A549 (cell line): Measurements from ENCODE around the gene ZNF467. TPM values are rescaled to one million over a fixed set of nuclear protein-coding genes. Genes with fewer than 3 reads are reported as not detected.

ENCODE experiments used
- ATAC-seq, 2 experiments: fragments of 200-7000 bp in 1 of 2; fragments of >200 bp in 1 of 2; cut with Nextera tagmentation in 1 of 2; cut with Tn5 transposase in 1 of 2; 3 replicates each; pipeline versions ENCODE4 v1.8.0 to v1.9.1; 2018 to 2020; ENCODE audit warnings: mild to moderate bottlenecking in 1 of 2, moderate library complexity in 1 of 2
- CTCF ChIA-PET: fragments of 300-600 bp; sonication (Branson Sonifier 250); formaldehyde crosslinking; extraction: SDS; loops from one replicate; lab custom pipeline; 2021; ENCODE audit warnings: antibody characterized with exemption, inconsistent platforms; lab: Yijun Ruan, JAX
- POLR2A ChIA-PET: fragments of 350-600 bp; formaldehyde crosslinking; extraction: SDS; loops from one replicate; lab custom pipeline; 2021; ENCODE audit warnings: antibody characterized with exemption, inconsistent platforms; lab: Yijun Ruan, JAX
- DNase-seq, 2 experiments: peaks; one replicate each; pipeline versions ENCODE4 v3.0.0 to v3.0.0-alpha.2; 2011 to 2016; ENCODE audit warnings: low read depth in 1 of 2, low spot score in 1 of 2
- FAIRE-seq: peaks from 2 replicates; lab custom pipeline; 2011; peaks lifted over from hg19 to GRCh38; lab: Jason Lieb, UNC
- H3K27ac ChIP-seq, 2 experiments: fragments of >200 bp; sonication (Bioruptor Twin); formaldehyde crosslinking; 3 replicates each; pipeline ENCODE4 v1.5.1; 2016 to 2017
- H3K4me1 ChIP-seq: fragments of >200 bp; sonication (Bioruptor Twin); formaldehyde crosslinking; 3 replicates; pipeline ENCODE4 v1.6.1; 2016
- H3K4me2 ChIP-seq: fragments of >200 bp; sonication (Bioruptor Twin); formaldehyde crosslinking; 3 replicates; pipeline ENCODE4 v1.6.1; 2016
- H3K4me3 ChIP-seq: fragments of >200 bp; sonication (Bioruptor Twin); formaldehyde crosslinking; 3 replicates; pipeline ENCODE4 v1.5.1; 2016
- H3K9me3 ChIP-seq: fragments of >200 bp; sonication (Bioruptor Twin); formaldehyde crosslinking; 3 replicates; pipeline ENCODE4 v1.6.1; 2016
- BHLHE40 ChIP-seq: IDR thresholded peaks from 2 replicates; pipeline ENCODE4 v1.6.1; 2012; ENCODE audit warnings: low read depth, low read length, inconsistent platforms
- CHD4 ChIP-seq: fragments of 200-600 bp; sonication (generic); IDR thresholded peaks from 2 replicates; pipeline ENCODE4 v1.6.1; 2016; ENCODE audit warnings: antibody characterized with exemption, mild to moderate bottlenecking, borderline replicate concordance
- CTCF ChIP-seq: fragments of >200 bp; sonication (Bioruptor Twin); formaldehyde crosslinking; IDR thresholded peaks from 3 replicates; pipeline ENCODE4 v1.5.1; 2016
- EHMT2 ChIP-seq: fragments of 200-600 bp; sonication (generic); IDR thresholded peaks from 2 replicates; pipeline ENCODE4 v1.6.1; 2016; ENCODE audit warnings: antibody characterized with exemption, low read depth, mild to moderate bottlenecking, moderate library complexity
- ELK1 ChIP-seq: fragments of 150-350 bp; IDR thresholded peaks from 2 replicates; pipeline ENCODE4 v1.6.1; 2014; ENCODE audit warnings: low read depth, mild to moderate bottlenecking, low read length
- EP300 ChIP-seq, 2 experiments: fragments of >200 bp; sonication (Bioruptor Twin); formaldehyde crosslinking; IDR thresholded peaks; 2 replicates in 1 of 2; 3 replicates in 1 of 2; pipeline ENCODE4 v1.6.1; 2016 to 2017
- ESRRA ChIP-seq: fragments of 150-350 bp; IDR thresholded peaks from 2 replicates; pipeline ENCODE4 v1.6.1; 2014; ENCODE audit warnings: mild to moderate bottlenecking, low read length, borderline replicate concordance
- FOSL2 ChIP-seq, 2 experiments: fragments of 450-650 bp in 1 of 2; fragments of >200 bp in 1 of 2; sonication (Bioruptor Twin) in 1 of 2; formaldehyde crosslinking; IDR thresholded peaks; 2 replicates each; pipeline versions ENCODE4 v1.5.0 to v1.6.1; 2016 to 2020; ENCODE audit warnings: mild to moderate bottlenecking in 1 of 2, moderate library complexity in 1 of 2
- GATA3 ChIP-seq: IDR thresholded peaks from 2 replicates; pipeline ENCODE4 v1.6.1; 2012; ENCODE audit warnings: borderline replicate concordance
- HDAC2 ChIP-seq: fragments of 200-600 bp; sonication (generic); IDR thresholded peaks from 2 replicates; pipeline ENCODE4 v1.6.1; 2016
- HMGXB4 ChIP-seq: fragments of 250-450 bp; sonication (Bioruptor Pico); IDR thresholded peaks from 2 replicates; pipeline ENCODE4 v1.5.0; 2021; ENCODE audit warnings: mild to moderate bottlenecking, moderate library complexity, borderline replicate concordance
- HOXA7 ChIP-seq: fragments of 250-450 bp; sonication (Bioruptor Pico); IDR thresholded peaks from 2 replicates; pipeline ENCODE4 v1.5.0; 2020; ENCODE audit warnings: mild to moderate bottlenecking, moderate library complexity
- HOXB13 ChIP-seq: fragments of 250-450 bp; sonication (Bioruptor Pico); IDR thresholded peaks from 2 replicates; pipeline ENCODE4 v1.5.0; 2020; ENCODE audit warnings: low read depth, mild to moderate bottlenecking, moderate library complexity
- JUN ChIP-seq, 2 experiments: fragments of >200 bp; sonication (Bioruptor Twin); formaldehyde crosslinking; IDR thresholded peaks; 2 replicates in 1 of 2; 3 replicates in 1 of 2; pipeline ENCODE4 v1.6.1; 2016 to 2017
- KDM1A ChIP-seq: fragments of 200-600 bp; sonication (generic); IDR thresholded peaks from 2 replicates; pipeline ENCODE4 v1.6.1; 2016; ENCODE audit warnings: low read depth, mild to moderate bottlenecking
- MAX ChIP-seq: IDR thresholded peaks from 2 replicates; pipeline ENCODE4 v1.6.1; 2012
- MAZ ChIP-seq: fragments of 150-350 bp; IDR thresholded peaks from 2 replicates; pipeline ENCODE4 v1.6.1; 2014; ENCODE audit warnings: antibody characterized with exemption, low read depth, low read length, borderline replicate concordance
- MYC ChIP-seq: IDR thresholded peaks from 2 replicates; pipeline ENCODE4 v1.6.1; 2012; ENCODE audit warnings: mild to moderate bottlenecking, inconsistent platforms, low read length, improper control_type of control experiment, borderline replicate concordance
- NPAS2 ChIP-seq: fragments of 250-450 bp; sonication (Bioruptor Pico); IDR thresholded peaks from 2 replicates; pipeline ENCODE4 v1.8.0; 2022; ENCODE audit warnings: mild to moderate bottlenecking, moderate library complexity, borderline replicate concordance
- POLR2A ChIP-seq: IDR thresholded peaks from 2 replicates; pipeline ENCODE4 v1.6.1; 2012; ENCODE audit warnings: mild to moderate bottlenecking, low read length
- POLR2AphosphoS2 ChIP-seq: conservative IDR thresholded peaks from 2 replicates; pipeline ENCODE4 v1.6.1; 2012; ENCODE audit warnings: low read length, improper control_type of control experiment, inconsistent platforms
- RFX5 ChIP-seq: fragments of 450-650 bp; IDR thresholded peaks from 2 replicates; pipeline ENCODE4 v1.7.1; 2014; ENCODE audit warnings: antibody characterized with exemption, mild to moderate bottlenecking, moderate library complexity
- SREBF2 ChIP-seq: fragments of 450-650 bp; IDR thresholded peaks from 2 replicates; pipeline ENCODE4 v1.6.1; 2014; ENCODE audit warnings: mild to moderate bottlenecking, moderate library complexity
- TFCP2L1 ChIP-seq: fragments of 250-450 bp; sonication (Bioruptor Pico); IDR thresholded peaks from 2 replicates; pipeline ENCODE4 v1.5.0; 2021; ENCODE audit warnings: mild to moderate bottlenecking
- ZC3H11A ChIP-seq: fragments of 450-650 bp; IDR thresholded peaks from 2 replicates; pipeline ENCODE4 v1.6.1; 2014; ENCODE audit warnings: antibody characterized with exemption, mild to moderate bottlenecking
- ZFP36 ChIP-seq: fragments of 450-650 bp; IDR thresholded peaks from 2 replicates; pipeline ENCODE4 v1.6.1; 2014; ENCODE audit warnings: borderline replicate concordance; ENCODE audit not compliant: partially characterized antibody
- ZNF302 ChIP-seq: fragments of 250-450 bp; sonication (Bioruptor Pico); IDR thresholded peaks from 2 replicates; pipeline ENCODE4 v1.9.0; 2021; ENCODE audit warnings: inconsistent platforms, mild to moderate bottlenecking, moderate library complexity
- ZSCAN20 ChIP-seq: fragments of 250-450 bp; sonication (Bioruptor Pico); IDR thresholded peaks from 2 replicates; pipeline ENCODE4 v1.8.0; 2022; ENCODE audit warnings: mild to moderate bottlenecking, moderate library complexity
- WGBS: methylation state at CpG from one replicate; pipeline ENCODE4 v1.1.6; 2017; ENCODE audit errors: missing lambda C conversion rate; 5-methylcytosine and 5-hydroxymethylcytosine counted together
- polyA plus RNA-seq, 4 experiments: library from polyadenylated mRNA; depleted of rRNA in 3 of 4; stranded (reverse); fragments of >200 nt; fragmentation: RNase III in 1 of 4; extraction: RNeasy Plus Mini Kit Qiagen cat#74134 plus additional on column Dnase treatment in 1 of 4; gene quantifications; 2 replicates in 3 of 4; 3 replicates in 1 of 4; pipeline ENCODE4 v1.2.3, GENCODE V29; 2011 to 2017
- TF ChIP-seq, protein P1 (sequence below): IDR thresholded peaks from 2 replicates; pipeline ENCODE4 v1.6.1; 2012
- TF ChIP-seq, protein P2 (sequence below): fragments of 450-650 bp; IDR thresholded peaks from 2 replicates; pipeline ENCODE4 v1.6.1; 2014; ENCODE audit warnings: antibody characterized with exemption

Gene ZNF467
- polyA plus RNA-seq, 2 of the 4 experiments (the other 2 are of a cell fraction): 3.1 to 3.3 TPM

DNA sequence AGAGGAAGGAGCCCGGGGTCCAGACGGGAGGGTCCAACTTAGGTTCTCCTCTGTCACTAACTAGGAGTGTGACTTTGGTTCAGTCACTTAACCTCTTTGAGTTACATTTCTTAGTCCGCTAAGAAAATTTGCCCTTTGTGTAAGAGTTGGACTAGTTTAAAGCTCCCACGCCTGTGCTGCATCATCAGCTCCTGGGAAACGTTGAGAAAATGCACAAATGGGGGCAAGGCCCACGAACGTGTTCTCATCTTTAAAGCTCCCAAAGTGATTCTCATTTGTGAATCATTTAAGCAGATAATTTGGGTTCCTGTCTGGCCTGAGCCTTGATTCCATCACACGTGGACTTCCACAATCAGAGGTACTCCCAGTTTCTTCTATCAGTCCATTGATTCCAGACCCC lies 6.3 kb downstream of the ZNF467 start:
- H3K27ac ChIP-seq: no peak overlapping the region
- H3K4me3 ChIP-seq: no peak overlapping the region
- no peak overlapping the region for H3K4me2 ChIP-seq
- FAIRE-seq: no peak
- peaks cover 8% of the 10 kb centered on the region for H3K4me1 ChIP-seq
- ATAC-seq: no peak
- POLR2A ChIA-PET: no interaction called here
- CTCF ChIA-PET: interaction anchor here (1.0 to 4.0 kb wide), 6 partner anchors 8 to 143 kb away, joined by 3 to 12 read pairs (median 5); no protein-coding TSS in a partner anchor
- H3K9me3 ChIP-seq: no peaks in the 10 kb centered on the region
- WGBS: 84% methylated on average over 8 of the region's 8 CpGs
- no peak for DNase-seq
- TF ChIP-seq CTCF (no peak), EHMT2 (no peak), NPAS2 (CRISPR knock-in tag) (no peak), KDM1A (no peak), BHLHE40 (no peak), SREBF2 (no peak), RFX5 (no peak), POLR2AphosphoS2 (no peak), ELK1 (no peak), HMGXB4 (CRISPR knock-in tag) (no peak), GATA3 (no peak), FOSL2 (IDR thresholded peaks at IDR 0.05) (no peak), FOSL2 (CRISPR knock-in tag; IDR thresholded peaks at IDR 0.05) (no peak), ZC3H11A (no peak), TFCP2L1 (CRISPR knock-in tag) (no peak), HDAC2 (no peak), MAZ (no peak), POLR2A (no peak), ESRRA (no peak), JUN (IDR thresholded peaks at IDR 0.05) (no peak)

DNA sequence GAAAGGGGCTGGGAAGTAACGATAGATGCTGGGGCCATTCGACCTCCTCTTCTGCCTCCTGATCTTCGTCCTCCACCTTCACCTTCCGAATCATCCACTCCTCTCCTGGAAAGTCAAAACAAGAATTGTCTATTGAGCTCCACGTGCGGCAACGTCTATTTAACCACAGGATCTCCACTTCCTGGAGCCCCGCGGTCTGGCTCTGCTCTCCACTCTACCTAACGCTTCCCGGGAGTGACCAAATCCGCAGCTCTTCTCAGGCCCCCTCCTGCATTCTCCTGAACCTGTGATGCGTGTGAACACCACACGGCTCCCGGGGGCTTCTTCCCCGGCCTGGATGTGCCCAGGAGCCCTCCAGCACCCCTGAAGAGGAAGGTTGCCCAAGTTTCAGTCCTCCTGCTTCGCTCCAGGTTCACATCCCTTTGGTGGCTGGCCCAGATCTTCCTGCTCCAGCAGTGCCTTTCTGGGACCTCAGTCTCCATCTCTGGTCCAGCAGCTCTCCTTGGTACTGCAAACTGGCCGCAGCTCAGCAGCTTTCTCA lies 7.2 kb downstream of the ZNF467 start:
- 90% methylated on average over 18 of the region's 18 CpGs for WGBS
- Histone ChIP-seq H3K9me3 (no peaks in the 10 kb centered on the region), H3K27ac (no peak overlapping the region), H3K4me3 (no peak overlapping the region), H3K4me2 (no peak overlapping the region), H3K4me1 (peaks cover 5% of the 10 kb centered on the region)
- no peak for FAIRE-seq
- no peak for DNase-seq
- CTCF ChIA-PET: interaction anchor here (0.6 to 4.0 kb wide), 3 partner anchors 24 to 81 kb away, joined by 3 to 12 read pairs (median 3); no protein-coding TSS in a partner anchor
- no peak for ATAC-seq
- POLR2A ChIA-PET: no interaction called here
- no peak for TF ChIP-seq HOXB13 (CRISPR knock-in tag)
- no peak for TF ChIP-seq NPAS2 (CRISPR knock-in tag)
- TF ChIP-seq ZNF302: no peak
- no peak for TF ChIP-seq CTCF
- no peak for TF ChIP-seq RFX5
- TF ChIP-seq, protein P1, sequence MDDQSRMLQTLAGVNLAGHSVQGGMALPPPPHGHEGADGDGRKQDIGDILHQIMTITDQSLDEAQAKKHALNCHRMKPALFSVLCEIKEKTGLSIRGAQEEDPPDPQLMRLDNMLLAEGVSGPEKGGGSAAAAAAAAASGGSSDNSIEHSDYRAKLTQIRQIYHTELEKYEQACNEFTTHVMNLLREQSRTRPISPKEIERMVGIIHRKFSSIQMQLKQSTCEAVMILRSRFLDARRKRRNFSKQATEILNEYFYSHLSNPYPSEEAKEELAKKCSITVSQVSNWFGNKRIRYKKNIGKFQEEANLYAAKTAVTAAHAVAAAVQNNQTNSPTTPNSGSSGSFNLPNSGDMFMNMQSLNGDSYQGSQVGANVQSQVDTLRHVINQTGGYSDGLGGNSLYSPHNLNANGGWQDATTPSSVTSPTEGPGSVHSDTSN: no peak
- TF ChIP-seq, protein P2, sequence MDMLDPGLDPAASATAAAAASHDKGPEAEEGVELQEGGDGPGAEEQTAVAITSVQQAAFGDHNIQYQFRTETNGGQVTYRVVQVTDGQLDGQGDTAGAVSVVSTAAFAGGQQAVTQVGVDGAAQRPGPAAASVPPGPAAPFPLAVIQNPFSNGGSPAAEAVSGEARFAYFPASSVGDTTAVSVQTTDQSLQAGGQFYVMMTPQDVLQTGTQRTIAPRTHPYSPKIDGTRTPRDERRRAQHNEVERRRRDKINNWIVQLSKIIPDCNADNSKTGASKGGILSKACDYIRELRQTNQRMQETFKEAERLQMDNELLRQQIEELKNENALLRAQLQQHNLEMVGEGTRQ: no peak
- no peak for TF ChIP-seq ZSCAN20
- TF ChIP-seq HOXA7 (CRISPR knock-in tag): no peak
- TF ChIP-seq EP300 (IDR thresholded peaks at IDR 0.05): no peak
- no peak for TF ChIP-seq MYC
- TF ChIP-seq CHD4: no peak
- no peak for TF ChIP-seq MAX
- no peak for TF ChIP-seq ZFP36
